KMS-11 (cell line): ENCODE results near the gene KCNQ1.

ENCODE experiments used
- H2AFZ ChIP-seq: fragments of 200-600 bp; sonication (generic); 2 replicates; pipeline ENCODE4 v1.6.1; 2016; ENCODE audit warnings: antibody characterized with exemption, mixed run types, low read depth
- H3K27ac ChIP-seq: fragments of 200-600 bp; sonication (generic); 2 replicates; pipeline ENCODE4 v1.6.1; 2016; ENCODE audit warnings: mild to moderate bottlenecking, mixed run types
- H3K27me3 ChIP-seq: fragments of 200-600 bp; sonication (generic); 2 replicates; pipeline ENCODE4 v1.6.1; 2017; ENCODE audit warnings: mild to moderate bottlenecking, low read depth, mixed run types, moderate library complexity; ENCODE audit not compliant: insufficient read depth
- H3K36me3 ChIP-seq: fragments of 200-600 bp; sonication (generic); 2 replicates; pipeline ENCODE4 v1.6.1; 2017; ENCODE audit warnings: mild to moderate bottlenecking, mixed run types; ENCODE audit not compliant: insufficient read depth
- H3K4me1 ChIP-seq: fragments of 200-600 bp; sonication (generic); 2 replicates; pipeline ENCODE4 v1.6.1; 2016; ENCODE audit warnings: mild to moderate bottlenecking, low read depth, mixed run types; ENCODE audit not compliant: poor library complexity, severe bottlenecking
- H3K4me2 ChIP-seq: fragments of 200-600 bp; sonication (generic); 2 replicates; pipeline ENCODE4 v1.7.0; 2016; ENCODE audit warnings: mild to moderate bottlenecking, mixed run types
- H3K4me3 ChIP-seq: fragments of 200-600 bp; sonication (generic); IDR thresholded peaks from 2 replicates; pipeline ENCODE4 v1.6.1; 2017; ENCODE audit warnings: low read depth, low read length, mixed read lengths; ENCODE audit not compliant: insufficient read depth
- H3K79me2 ChIP-seq: fragments of 200-600 bp; sonication (generic); 2 replicates; pipeline ENCODE4 v1.6.1; 2016; ENCODE audit warnings: low read depth, mixed run types; ENCODE audit not compliant: insufficient read depth
- H3K9ac ChIP-seq: fragments of 200-600 bp; sonication (generic); 2 replicates; pipeline ENCODE4 v1.6.1; 2016; ENCODE audit warnings: mild to moderate bottlenecking, mixed run types
- H4K20me1 ChIP-seq: fragments of 200-600 bp; sonication (generic); 2 replicates; pipeline ENCODE4 v1.6.1; 2016; ENCODE audit warnings: mild to moderate bottlenecking, mixed run types; ENCODE audit not compliant: insufficient read depth
- TF ChIP-seq, protein P1 (sequence below): fragments of 200-600 bp; sonication (generic); conservative IDR thresholded peaks from 2 replicates; pipeline ENCODE4 v1.6.1; 2017; ENCODE audit warnings: low read depth, mild to moderate bottlenecking, antibody characterized with exemption, low read length, moderate library complexity, mixed read lengths

KCNQ1 gene

DNA sequence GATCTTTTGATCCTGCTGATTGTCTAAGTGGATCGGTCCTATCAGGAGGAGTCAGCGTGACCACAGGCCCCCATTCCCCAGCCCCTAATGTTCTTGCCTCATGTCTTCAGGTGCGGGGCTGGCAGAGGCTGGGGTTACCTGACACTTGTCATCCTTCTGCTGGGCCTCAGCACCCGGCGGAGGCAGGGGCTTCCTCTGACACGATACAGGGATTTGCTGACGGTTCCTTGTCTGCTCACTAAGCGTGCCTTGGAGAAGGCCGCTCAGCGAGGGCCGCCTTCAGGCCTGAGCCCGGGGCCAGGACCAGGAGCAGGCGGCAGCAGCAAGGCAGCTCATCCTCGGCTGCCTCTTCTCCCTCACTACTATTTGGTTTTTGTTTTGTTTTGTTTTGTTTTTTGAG is 300.7 kb downstream of the KCNQ1 start:
- Histone ChIP-seq H3K36me3 (no peaks in the 10 kb centered on the region), H3K4me1 (no peaks in the 10 kb centered on the region), H3K27me3 (no peaks in the 10 kb centered on the region), H3K27ac (no peak overlapping the region), H2AFZ (no peak overlapping the region), H4K20me1 (no peaks in the 10 kb centered on the region), H3K4me2 (no peak overlapping the region), H3K9ac (no peak overlapping the region), H3K79me2 (no peaks in the 10 kb centered on the region), H3K4me3 (no peak overlapping the region)
- TF ChIP-seq, protein P1, sequence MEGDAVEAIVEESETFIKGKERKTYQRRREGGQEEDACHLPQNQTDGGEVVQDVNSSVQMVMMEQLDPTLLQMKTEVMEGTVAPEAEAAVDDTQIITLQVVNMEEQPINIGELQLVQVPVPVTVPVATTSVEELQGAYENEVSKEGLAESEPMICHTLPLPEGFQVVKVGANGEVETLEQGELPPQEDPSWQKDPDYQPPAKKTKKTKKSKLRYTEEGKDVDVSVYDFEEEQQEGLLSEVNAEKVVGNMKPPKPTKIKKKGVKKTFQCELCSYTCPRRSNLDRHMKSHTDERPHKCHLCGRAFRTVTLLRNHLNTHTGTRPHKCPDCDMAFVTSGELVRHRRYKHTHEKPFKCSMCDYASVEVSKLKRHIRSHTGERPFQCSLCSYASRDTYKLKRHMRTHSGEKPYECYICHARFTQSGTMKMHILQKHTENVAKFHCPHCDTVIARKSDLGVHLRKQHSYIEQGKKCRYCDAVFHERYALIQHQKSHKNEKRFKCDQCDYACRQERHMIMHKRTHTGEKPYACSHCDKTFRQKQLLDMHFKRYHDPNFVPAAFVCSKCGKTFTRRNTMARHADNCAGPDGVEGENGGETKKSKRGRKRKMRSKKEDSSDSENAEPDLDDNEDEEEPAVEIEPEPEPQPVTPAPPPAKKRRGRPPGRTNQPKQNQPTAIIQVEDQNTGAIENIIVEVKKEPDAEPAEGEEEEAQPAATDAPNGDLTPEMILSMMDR: no peak

DNA sequence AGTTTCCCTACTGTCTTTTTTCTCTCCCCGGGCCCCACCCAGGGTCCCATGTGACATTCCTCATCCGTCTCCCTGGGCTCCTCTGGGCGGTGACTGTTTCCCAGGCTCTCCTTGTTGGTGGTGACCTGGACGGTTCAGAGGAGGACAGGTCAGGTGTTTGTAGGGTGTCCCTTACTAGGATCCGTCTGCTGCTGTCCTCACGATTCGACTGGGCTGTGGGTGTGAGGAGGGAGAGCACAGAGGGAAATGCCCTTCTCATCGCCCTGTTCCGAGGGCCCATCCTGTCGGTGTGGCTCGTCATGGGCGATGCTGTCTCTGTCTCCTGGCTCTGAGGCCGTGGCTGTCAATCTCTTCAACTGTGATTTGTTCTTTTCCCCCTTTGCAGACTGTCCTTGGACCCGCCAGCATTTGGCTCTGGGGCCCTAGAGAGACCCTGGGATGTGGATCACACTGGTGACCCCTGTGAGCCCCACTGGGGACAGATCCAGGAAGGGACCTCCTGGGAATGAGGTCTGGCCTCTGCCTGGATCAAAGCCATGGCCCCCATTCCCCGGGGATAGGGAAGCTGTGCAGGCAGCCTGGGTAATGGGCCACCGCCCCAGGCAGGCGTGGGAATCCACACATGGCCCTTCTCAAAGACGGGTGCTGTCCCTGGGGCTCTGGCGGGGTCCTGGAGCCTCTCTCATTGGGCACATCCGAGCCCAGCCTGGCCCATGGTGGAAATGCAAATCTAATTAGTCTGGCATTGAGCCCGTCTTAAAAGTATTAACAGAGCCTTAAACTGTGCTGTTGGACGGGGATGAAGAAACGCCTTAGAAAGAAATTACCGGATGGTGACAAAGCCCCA is 301.8 kb downstream of the KCNQ1 start:
- Histone ChIP-seq H3K36me3 (no peaks in the 10 kb centered on the region), H3K4me1 (no peaks in the 10 kb centered on the region), H4K20me1 (no peaks in the 10 kb centered on the region), H3K9ac (no peak overlapping the region), H3K79me2 (no peaks in the 10 kb centered on the region), H3K4me3 (no peak overlapping the region), H2AFZ (no peak overlapping the region), H3K4me2 (no peak overlapping the region), H3K27ac (no peak overlapping the region), H3K27me3 (no peaks in the 10 kb centered on the region)
- TF ChIP-seq, protein P1: no peak

GRCh38 chr11:2747248-2748027 is 302.6 kb downstream of the KCNQ1 start:
- TF ChIP-seq, protein P1: no peak
- Histone ChIP-seq H4K20me1 (no peaks in the 10 kb centered on the region), H3K4me2 (no peak overlapping the region), H3K4me3 (no peak overlapping the region), H3K36me3 (no peaks in the 10 kb centered on the region), H2AFZ (no peak overlapping the region), H3K79me2 (no peaks in the 10 kb centered on the region), H3K27me3 (no peaks in the 10 kb centered on the region), H3K27ac (no peak overlapping the region), H3K9ac (no peak overlapping the region), H3K4me1 (no peaks in the 10 kb centered on the region)

DNA sequence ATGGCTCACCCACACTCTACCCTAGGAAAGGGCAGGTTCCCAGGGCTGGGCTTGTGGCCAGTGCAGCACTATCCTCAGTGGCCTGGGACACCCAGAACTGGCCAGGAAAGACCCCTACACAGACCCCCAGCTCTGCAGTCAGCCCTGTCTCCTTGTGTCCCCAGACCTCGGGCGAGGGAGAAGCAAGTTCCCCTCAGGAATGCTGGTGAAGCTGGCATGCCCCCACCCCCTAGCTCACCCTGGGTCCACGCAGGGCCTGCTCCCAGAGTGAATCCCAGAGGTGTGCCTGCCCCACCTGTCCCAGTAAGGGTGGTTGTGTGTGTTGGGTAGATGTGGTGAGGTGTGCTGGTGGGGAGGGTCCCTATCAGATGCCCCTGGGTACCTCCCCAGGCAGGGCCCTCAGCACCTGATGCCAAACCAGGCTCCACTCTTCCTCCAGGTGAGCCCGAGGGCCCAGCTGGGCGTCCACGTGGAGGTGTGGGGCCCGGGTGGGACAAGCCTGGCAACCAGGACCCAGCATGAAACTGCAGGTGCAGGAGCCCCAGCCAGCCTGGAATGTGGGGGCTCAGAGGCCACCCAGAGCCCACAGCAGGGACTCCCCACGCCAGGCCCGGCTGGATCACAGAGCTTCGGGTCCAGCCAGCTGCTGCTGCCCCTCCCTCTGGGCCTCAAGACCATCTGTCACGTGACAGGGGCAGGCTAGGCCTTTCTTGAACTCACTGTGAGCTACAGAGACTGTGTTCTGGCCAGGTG is 303.4 kb downstream of the KCNQ1 start:
- Histone ChIP-seq H3K9ac (no peak overlapping the region), H3K36me3 (no peaks in the 10 kb centered on the region), H3K79me2 (no peaks in the 10 kb centered on the region), H3K4me3 (no peak overlapping the region), H3K27ac (no peak overlapping the region), H3K27me3 (no peaks in the 10 kb centered on the region), H3K4me2 (no peak overlapping the region), H3K4me1 (no peaks in the 10 kb centered on the region), H4K20me1 (no peaks in the 10 kb centered on the region), H2AFZ (no peak overlapping the region)
- TF ChIP-seq, protein P1: no peak
